Astrocyte of the spinal cord (primary cell): ENCODE measurements around the gene DCLK1.
"Not testable (repeated sequence)": the region's sequence is repeated elsewhere in the genome, so short reads cannot be mapped to it uniquely, and the experiment has no call there.

Experiments
- DNase-seq: peaks from one replicate; pipeline ENCODE4 v3.0.0; 2011; ENCODE audit warnings: low read depth, low spot score
- H3K4me3 ChIP-seq: 2 replicates; pipeline ENCODE4 v1.5.1; 2011; ENCODE audit warnings: low read depth, mild to moderate bottlenecking, low read length, moderate library complexity
- in situ Hi-C: cut with HindIII; loops from 2 replicates; pipeline ENCODE4 v1.10.0; 2017; ENCODE audit warnings: low sequenced_read_pairs
- TF ChIP-seq, protein P1 (sequence below): IDR thresholded peaks from 2 replicates; pipeline ENCODE4 v1.5.1; 2012; ENCODE audit warnings: low read depth, mild to moderate bottlenecking, low read length, inconsistent platforms

Gene DCLK1

DNA sequence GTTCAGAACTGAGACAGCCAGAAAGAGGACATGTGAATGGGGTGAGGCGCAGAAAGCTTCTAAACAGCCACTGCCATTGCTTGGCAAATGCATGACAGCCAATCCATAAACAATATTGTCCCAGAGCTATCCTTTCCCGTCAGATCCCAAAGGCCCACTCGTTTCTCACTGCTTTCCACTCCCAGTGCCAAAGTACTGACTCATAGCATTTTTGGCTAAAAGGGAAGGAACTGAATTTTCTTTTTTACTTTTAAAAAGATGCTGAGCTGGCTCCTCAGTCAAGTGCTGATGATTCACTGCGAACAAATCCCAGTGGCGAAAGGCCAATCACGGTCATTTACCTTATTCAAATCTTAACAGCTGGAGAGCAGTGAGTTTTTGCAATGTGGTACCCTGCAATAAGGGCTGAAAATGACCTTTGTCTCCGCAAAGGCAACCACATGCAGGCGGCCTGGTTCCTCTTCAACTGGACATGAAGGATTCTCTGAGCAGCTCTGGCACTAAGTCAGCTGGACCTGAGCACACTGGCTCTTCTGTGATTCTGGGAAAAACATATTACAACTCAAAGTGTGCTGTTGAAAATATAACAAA is 151.7 kb downstream of the DCLK1 start:
- no peak overlapping the region for H3K4me3 ChIP-seq

DNA sequence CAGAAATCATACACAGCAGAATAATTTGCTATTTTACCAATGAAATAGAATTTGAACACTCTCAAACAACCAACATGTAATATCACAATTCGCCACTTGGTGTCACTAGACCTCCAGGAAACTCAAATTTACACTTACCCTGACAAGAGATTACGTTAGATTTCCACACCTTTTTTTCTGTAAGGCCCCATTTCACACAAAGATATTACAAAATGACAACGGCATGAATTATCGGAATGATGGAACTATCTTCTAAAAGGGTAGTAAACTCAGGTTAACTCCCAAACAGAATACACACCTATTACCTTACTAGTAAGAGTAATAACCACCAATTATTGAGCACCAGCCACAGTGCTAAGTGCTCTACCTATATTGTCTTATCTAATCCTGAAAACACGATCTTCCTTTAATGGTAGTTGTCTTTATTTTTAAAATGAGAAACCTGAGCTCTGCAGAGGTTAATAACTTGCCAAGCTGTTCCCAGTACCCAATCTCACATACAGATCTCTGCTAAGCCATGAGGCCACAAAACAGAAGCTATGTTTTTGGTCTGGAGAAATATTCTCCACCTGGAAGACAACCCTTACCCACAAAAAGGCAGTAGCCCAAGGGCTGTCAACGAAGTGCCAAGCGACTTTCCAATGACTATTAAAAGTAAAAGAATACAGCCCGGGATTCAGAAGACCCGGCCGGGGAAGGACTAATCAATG is 152.4 kb downstream of the DCLK1 start:
- in situ Hi-C loops, result no loop called here
- no peak overlapping the region for H3K4me3 ChIP-seq
- TF ChIP-seq, protein P1, sequence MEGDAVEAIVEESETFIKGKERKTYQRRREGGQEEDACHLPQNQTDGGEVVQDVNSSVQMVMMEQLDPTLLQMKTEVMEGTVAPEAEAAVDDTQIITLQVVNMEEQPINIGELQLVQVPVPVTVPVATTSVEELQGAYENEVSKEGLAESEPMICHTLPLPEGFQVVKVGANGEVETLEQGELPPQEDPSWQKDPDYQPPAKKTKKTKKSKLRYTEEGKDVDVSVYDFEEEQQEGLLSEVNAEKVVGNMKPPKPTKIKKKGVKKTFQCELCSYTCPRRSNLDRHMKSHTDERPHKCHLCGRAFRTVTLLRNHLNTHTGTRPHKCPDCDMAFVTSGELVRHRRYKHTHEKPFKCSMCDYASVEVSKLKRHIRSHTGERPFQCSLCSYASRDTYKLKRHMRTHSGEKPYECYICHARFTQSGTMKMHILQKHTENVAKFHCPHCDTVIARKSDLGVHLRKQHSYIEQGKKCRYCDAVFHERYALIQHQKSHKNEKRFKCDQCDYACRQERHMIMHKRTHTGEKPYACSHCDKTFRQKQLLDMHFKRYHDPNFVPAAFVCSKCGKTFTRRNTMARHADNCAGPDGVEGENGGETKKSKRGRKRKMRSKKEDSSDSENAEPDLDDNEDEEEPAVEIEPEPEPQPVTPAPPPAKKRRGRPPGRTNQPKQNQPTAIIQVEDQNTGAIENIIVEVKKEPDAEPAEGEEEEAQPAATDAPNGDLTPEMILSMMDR, result peak; percentile 58
- peak; percentile 85 for DNase-seq

More for the DNA sequence above, 151.7 kb downstream of the DCLK1 start:
- peak; percentile 98 for DNase-seq
- TF ChIP-seq, protein P1, result no peak
- in situ Hi-C loops, result no loop called here

DNA sequence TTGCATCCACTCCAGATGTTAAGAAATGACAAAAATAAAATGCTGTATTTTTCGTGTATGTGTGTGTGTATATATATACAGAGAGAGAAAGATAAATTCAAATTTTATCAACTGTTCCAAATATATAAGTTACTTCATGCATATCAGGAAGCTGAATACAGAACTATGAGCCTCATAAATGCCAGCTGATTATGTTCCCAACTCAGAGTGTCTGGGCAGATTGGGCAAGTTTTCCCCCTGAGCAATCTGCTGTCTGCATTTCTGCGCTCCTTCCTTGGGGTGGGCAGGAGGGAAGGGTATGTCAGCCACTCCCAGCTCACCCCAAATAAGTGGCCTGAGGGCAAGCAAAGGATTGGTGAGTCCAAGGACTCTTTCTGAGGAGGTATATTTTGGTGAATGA is 154.1 kb downstream of the DCLK1 start:
- TF ChIP-seq, protein P1, result no peak
- no peak for DNase-seq
- no peak overlapping the region for H3K4me3 ChIP-seq
- in situ Hi-C loops, result no loop called here

DNA sequence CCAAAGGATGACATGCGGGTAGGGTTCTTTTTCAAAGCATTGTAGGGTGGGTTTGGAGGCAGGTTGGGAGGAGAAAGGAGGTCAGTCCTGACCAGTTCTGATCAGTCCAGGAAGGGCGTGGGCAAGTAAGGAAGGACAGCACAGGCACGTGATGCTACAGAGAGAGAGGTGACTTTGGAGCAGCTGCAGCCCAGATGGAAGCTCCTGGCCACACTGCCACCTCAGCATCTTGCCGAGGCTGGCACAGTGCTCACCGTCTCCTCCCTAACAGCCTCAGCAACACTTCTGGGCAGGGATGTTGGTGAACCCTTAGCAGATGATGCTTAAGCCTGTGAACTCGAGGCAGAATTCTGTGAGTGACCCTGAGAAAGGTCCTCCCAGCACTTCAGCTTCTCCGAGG is 155.1 kb downstream of the DCLK1 start:
- in situ Hi-C loops, result no loop called here
- H3K4me3 ChIP-seq, result no peak overlapping the region
- TF ChIP-seq, protein P1, result no peak
- DNase-seq, result no peak

DNA sequence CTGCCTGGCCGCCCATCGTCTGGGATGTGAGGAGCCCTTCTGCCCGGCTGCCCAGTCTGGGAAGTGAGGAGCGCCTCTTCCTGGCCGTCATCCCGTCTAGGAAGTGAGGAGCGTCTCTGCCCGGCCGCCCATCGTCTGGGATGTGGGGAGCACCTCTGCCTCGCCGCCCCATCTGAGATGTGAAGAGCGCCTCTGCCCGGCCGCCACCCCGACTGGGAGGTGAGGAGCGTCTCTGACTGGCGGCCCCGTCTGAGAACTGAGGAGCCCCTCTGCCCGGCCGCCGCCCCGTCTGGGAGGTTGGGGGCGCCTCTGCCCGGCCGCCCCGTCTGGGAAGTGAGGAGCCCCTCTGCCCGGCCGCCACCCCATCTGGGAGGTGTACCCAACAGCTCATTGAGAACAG is 164.2 kb downstream of the DCLK1 start:
- in situ Hi-C loops, DNase-seq, H3K4me3 ChIP-seq: not testable (repeated sequence)

DNA sequence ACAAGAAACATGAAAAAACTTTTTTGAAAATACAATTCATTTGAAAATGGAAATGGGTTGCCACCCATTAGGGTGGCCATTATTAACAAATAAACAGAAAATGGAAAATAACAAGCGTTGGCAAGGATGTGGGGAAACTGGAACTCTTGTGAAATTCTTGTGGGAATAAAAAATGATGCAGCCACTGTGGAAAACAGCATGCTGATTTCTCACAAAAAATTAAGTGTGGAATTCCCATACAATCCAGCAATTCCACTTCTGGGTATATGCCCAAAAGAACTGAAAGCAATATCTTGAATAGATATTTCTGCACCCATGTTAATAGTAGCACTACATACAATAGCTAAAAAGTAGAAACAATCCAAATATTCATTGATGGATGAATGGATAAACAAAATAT is 165.2 kb downstream of the DCLK1 start:
- TF ChIP-seq, protein P1, result no peak
- no peak overlapping the region for H3K4me3 ChIP-seq
- no peak for DNase-seq
- in situ Hi-C loops, result no loop called here

DNA sequence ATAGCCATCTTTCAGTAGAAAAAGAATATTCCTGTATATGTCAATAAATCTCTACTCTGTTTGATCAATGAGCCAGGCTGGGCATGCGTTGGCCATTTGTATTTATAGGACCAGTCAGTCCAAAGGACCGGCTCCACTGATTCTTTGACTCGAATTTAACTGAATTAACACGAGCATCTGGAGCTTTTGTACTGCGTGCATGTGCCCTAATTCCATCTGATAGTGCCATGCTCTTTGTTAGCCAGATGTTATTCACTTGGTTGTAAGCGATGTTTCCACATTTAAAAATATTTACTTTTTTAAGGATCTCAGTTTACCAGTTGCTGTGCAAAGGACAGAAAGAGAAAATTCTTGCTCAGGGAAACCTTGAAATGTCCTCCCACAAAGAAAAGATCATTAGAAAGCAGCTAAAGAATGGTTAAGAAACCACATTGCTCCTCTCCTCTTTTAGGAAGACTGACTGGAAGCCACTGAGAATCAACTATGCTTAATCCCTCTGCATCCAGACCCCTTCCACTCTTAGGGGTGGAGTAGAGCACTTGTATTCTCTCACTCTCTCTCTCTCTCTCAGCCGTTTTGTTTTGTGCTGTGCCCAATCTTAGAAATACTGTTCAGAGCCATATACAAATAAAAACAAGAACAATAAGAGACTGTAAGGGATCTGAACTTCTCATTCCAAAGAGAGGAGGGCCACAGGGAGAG is 165.8 kb downstream of the DCLK1 start:
- no peak overlapping the region for H3K4me3 ChIP-seq
- in situ Hi-C loops, result no loop called here

More for the DNA sequence above, 165.8 kb downstream of the DCLK1 start:
- DNase-seq, result no peak
- TF ChIP-seq, protein P1, result no peak
